ENCODE results near the gene LIPH. TPM values are rescaled to one million over a fixed set of nuclear protein-coding genes. Genes with fewer than 3 reads are reported as not detected.
"Not testable (repeated sequence)": the region's sequence is repeated elsewhere in the genome, so short reads cannot be mapped to it uniquely, and the experiment has no call there.

Gene LIPH
- total and polyA plus RNA-seq, 11 donors = 0.04 to 1.4 (median 0.36) TPM

DNA sequence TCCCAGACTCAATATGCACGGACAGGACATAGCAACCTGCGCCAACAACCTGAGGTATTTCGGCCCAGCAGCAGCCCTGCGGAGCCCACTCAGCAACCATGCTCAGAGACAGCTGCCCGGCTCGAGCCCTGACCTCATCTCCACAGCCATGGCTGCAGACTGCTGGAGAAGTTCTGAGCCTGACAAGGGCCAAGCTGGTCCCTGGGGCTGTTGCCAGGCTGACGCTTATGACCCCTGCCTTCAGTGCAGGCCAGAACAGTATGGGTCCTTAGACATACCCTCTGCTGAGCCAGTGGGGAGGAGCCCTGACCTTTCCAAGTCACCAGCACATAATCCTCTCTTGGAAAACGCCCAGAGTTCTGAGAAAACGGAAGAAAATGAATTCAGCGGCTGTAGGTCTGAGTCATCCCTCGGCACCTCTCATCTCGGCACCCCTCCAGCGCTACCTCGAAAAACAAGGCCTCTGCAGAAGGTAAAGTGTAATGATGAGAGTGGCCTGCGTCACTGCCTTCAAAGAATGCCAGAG, 79.0 kb downstream of the LIPH start:
- no peak for ATAC-seq
- Histone ChIP-seq H3K27ac (no peak overlapping the region), H3K9me3 (no peaks in the 10 kb centered on the region), H3K27me3 (no peaks in the 10 kb centered on the region), H3K36me3 (peaks cover 0 to 55% (median 24%) of the 10 kb centered on the region in 9 donors), H3K4me3 (no peak overlapping the region), H3K4me1 (no peaks in the 10 kb centered on the region)
- 91 to 96% (median 94%) methylated on average over 15 of the region's 15 CpGs for WGBS, 4 donors
- intact Hi-C loops (cut with DNase I) = no loop called here
- TF ChIP-seq, protein P1, sequence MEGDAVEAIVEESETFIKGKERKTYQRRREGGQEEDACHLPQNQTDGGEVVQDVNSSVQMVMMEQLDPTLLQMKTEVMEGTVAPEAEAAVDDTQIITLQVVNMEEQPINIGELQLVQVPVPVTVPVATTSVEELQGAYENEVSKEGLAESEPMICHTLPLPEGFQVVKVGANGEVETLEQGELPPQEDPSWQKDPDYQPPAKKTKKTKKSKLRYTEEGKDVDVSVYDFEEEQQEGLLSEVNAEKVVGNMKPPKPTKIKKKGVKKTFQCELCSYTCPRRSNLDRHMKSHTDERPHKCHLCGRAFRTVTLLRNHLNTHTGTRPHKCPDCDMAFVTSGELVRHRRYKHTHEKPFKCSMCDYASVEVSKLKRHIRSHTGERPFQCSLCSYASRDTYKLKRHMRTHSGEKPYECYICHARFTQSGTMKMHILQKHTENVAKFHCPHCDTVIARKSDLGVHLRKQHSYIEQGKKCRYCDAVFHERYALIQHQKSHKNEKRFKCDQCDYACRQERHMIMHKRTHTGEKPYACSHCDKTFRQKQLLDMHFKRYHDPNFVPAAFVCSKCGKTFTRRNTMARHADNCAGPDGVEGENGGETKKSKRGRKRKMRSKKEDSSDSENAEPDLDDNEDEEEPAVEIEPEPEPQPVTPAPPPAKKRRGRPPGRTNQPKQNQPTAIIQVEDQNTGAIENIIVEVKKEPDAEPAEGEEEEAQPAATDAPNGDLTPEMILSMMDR (IDR thresholded peaks at IDR 0.05) = no peak
- no peak for TF ChIP-seq POLR2A (IDR thresholded peaks at IDR 0.05)
- no peak for DNase-seq

DNA sequence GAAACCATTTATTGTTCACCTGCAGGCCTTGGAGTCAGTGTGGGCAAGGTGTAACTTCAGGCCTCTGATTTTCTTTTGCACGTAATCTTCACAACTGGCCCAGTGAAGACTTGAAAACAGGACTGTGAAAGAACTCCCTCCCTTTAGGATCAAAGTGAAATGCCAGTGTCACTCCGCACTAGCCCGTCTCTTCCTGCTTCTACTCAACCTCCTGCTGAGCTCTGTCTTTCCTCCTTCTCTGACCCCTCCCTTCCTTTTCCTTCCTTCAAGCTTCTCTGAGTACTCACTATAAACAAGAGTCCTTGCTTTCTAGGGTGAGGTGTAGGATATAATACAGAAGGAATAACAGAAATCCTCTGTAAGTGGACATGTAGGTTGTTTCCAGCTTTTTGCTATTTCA, 82.1 kb downstream of the LIPH start:
- 67 to 77% (median 70%) methylated on average over 3 of the region's 3 CpGs for WGBS, 4 donors
- H3K4me1 ChIP-seq = no peaks in the 10 kb centered on the region
- H3K27me3 ChIP-seq = no peaks in the 10 kb centered on the region
- H3K27ac ChIP-seq = no peak overlapping the region
- no peaks in the 10 kb centered on the region for H3K9me3 ChIP-seq
- intact Hi-C loops (cut with DNase I) = no loop called here
- ATAC-seq (no peak), DNase-seq (no peak)
- H3K36me3 ChIP-seq = peaks cover 0 to 71% (median 36%) of the 10 kb centered on the region in 9 donors
- H3K4me3 ChIP-seq = no peak overlapping the region
- TF ChIP-seq POLR2A (IDR thresholded peaks at IDR 0.05) = no peak
- TF ChIP-seq, protein P1 (IDR thresholded peaks at IDR 0.05) = no peak

GRCh38 chr3:185469542-185469941, 82.8 kb downstream of the LIPH start:
- Histone ChIP-seq H3K27me3 (no peaks in the 10 kb centered on the region), H3K9me3 (no peaks in the 10 kb centered on the region), H3K4me3 (no peak overlapping the region), H3K36me3 (peaks cover 0 to 71% (median 36%) of the 10 kb centered on the region in 9 donors), H3K4me1 (no peaks in the 10 kb centered on the region), H3K27ac (no peak overlapping the region)
- no peak for TF ChIP-seq POLR2A (IDR thresholded peaks at IDR 0.05)
- TF ChIP-seq, protein P1 (IDR thresholded peaks at IDR 0.05) = no peak
- WGBS, 4 donors = 83 to 96% (median 89%) methylated on average over 3 of the region's 3 CpGs
- intact Hi-C loops (cut with DNase I) = no loop called here
- ATAC-seq = no peak
- no peak for DNase-seq

DNA sequence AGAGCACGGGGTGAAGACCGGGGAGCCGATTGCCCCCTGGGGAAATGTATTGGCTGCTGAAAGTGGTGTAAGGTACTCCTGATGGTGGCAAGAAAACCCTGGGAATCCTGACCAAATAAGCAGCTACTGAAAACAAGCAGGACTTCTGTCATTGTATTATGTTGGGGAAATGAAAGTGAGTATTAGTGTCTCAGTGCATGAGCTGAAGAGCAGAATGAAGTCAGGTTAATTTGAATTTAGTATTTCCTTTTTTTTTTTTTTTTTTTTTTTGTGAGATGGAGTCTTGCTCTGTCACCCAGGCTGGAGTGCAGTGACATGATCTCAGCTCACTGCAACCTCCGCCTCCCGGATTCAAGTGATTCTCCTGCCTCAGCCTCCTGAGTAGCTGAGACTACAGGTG, 86.3 kb downstream of the LIPH start:
- H3K36me3 ChIP-seq = peaks cover 0 to 63% (median 18%) of the 10 kb centered on the region in 9 donors
- DNase-seq; ATAC-seq; H3K4me1 ChIP-seq; H3K4me3 ChIP-seq; H3K27me3 ChIP-seq; H3K27ac ChIP-seq; intact Hi-C loops (cut with DNase I); H3K9me3 ChIP-seq: not testable (repeated sequence)
- 92 to 95% (median 93%) methylated on average over 5 of the region's 5 CpGs for WGBS, 4 donors

- ATAC-seq (no peak), DNase-seq (no peak)
- H3K4me1 ChIP-seq = no peaks in the 10 kb centered on the region
- 91 to 97% (median 95%) methylated on average over 9 of the region's 9 CpGs for WGBS, 4 donors
- H3K9me3 ChIP-seq = no peaks in the 10 kb centered on the region
- H3K36me3 ChIP-seq = peaks cover 0 to 63% (median 18%) of the 10 kb centered on the region in 9 donors
- H3K27me3 ChIP-seq = no peaks in the 10 kb centered on the region
- TF ChIP-seq, protein P1 (IDR thresholded peaks at IDR 0.05) = no peak
- TF ChIP-seq POLR2A (IDR thresholded peaks at IDR 0.05) = no peak
- no peak overlapping the region for H3K27ac ChIP-seq
- no peak overlapping the region for H3K4me3 ChIP-seq
- intact Hi-C loops (cut with DNase I) = no loop called here
These were observed 86.9 kb downstream of the LIPH start for GRCh38 chr3:185465471-185465870.
